Measurements from ENCODE around the gene CAB39L. TPM values are rescaled to one million over a fixed set of nuclear protein-coding genes. Genes with fewer than 3 reads are reported as not detected.

CAB39L gene
- polyA plus RNA-seq, 1 of the 3 experiments (the other 2 are of a cell fraction) = 2.6 TPM

DNA sequence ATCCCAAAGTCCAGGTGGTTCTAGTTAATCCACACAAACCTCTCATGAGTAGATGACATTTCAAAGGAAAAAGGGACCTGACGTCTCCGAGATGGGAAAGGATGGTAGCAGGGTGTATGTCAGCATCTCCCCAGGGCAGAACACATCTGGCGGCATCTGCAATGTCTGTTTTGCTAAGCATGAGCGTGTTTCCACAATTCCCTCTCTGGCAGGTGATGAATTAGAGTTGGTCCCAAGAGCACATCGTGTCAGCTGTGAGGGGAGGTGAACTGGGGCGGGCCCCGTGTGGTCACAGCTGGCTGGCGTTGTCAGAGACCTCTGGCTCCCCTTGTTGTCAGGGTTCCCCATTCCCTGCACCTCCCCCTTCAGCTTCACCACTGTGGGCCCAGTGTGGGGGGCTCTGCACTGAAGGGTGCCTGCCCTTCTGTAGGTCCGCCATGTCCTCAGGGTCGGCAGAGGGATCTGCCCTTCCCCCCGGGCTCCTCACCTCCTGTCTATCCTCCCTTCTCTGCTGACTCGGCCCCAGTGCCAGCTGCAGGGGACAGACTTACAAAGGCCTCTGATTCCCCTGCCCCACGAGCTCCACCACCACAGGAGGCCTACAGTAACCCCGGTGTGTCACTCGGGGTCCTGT lies 138.0 kb downstream of the CAB39L start:
- H3K79me2 ChIP-seq (ENCODE audit: insufficient read depth) = no peaks in the 10 kb centered on the region
- no peak overlapping the region for H3K4me2 ChIP-seq
- no peaks in the 10 kb centered on the region for H3K27me3 ChIP-seq (ENCODE audit: insufficient read depth)
- H3F3A ChIP-seq (replicated peaks; ENCODE audit: insufficient read depth) = no peaks in the 10 kb centered on the region
- no peak overlapping the region for H3K9ac ChIP-seq
- no peaks in the 10 kb centered on the region for H3K9me2 ChIP-seq
- H3K9me3 ChIP-seq = no peaks in the 10 kb centered on the region
- CTCF ChIA-PET = interaction anchor here (1.3 to 7.4 kb wide), 2 partner anchors 131 to 302 kb away, joined by 3 to 73 read pairs; no protein-coding TSS in a partner anchor
- POLR2A ChIA-PET = no interaction called here
- no peaks in the 10 kb centered on the region for H3K36me3 ChIP-seq (replicated peaks in 1 of 2; ENCODE audit: control insufficient read depth in 1 of 2, insufficient read depth in 2 of 2, low read length in 1 of 2)
- DNase-seq = no peak
- H3K27ac ChIP-seq (ENCODE audit: low read depth in 2 of 2, low read length in 1 of 2) = no peak overlapping the region
- peaks cover 0 to 5% of the 10 kb centered on the region in 2 experiments; a peak in 2 of 4 replicates for H3K4me1 ChIP-seq (ENCODE audit: control insufficient read depth in 1 of 2, insufficient read depth in 2 of 2, low read depth in 1 of 2, low read length in 1 of 2)
- TF ChIP-seq REST (IDR thresholded peaks at IDR 0.05; ENCODE audit: low read depth, low read length) (no peak), FOSL2 (IDR thresholded peaks at IDR 0.05; ENCODE audit: borderline replicate concordance, low read depth) (no peak), POLR2AphosphoS5 (IDR thresholded peaks at IDR 0.05; ENCODE audit: low read depth, low read length) (no peak), ELF1 (IDR thresholded peaks at IDR 0.05) (no peak), NFIC (IDR thresholded peaks at IDR 0.05; ENCODE audit: borderline replicate concordance) (no peak)
- no peak overlapping the region for H3K4me3 ChIP-seq (ENCODE audit: low read depth in 2 of 2, low read length in 1 of 2)
- no peak overlapping the region for H2AFZ ChIP-seq (ENCODE audit: low read depth)
- no peaks in the 10 kb centered on the region for H4K20me1 ChIP-seq (ENCODE audit: insufficient read depth)
- WGBS (ENCODE audit: low lambda C conversion rate) = 80% methylated on average over 11 of the region's 15 CpGs

GRCh38 chr13:49304763-49305700 lies 138.8 kb downstream of the CAB39L start:
- no peak for DNase-seq
- Histone ChIP-seq H3K4me3 (ENCODE audit: low read depth in 2 of 2, low read length in 1 of 2) (no peak overlapping the region), H4K20me1 (ENCODE audit: insufficient read depth) (no peaks in the 10 kb centered on the region), H3K9ac (no peak overlapping the region), H3K79me2 (ENCODE audit: insufficient read depth) (no peaks in the 10 kb centered on the region), H3K4me1 (ENCODE audit: control insufficient read depth in 1 of 2, insufficient read depth in 2 of 2, low read depth in 1 of 2, low read length in 1 of 2) (peaks cover 0 to 1% of the 10 kb centered on the region in 2 experiments; a peak in 2 of 4 replicates), H3F3A (replicated peaks; ENCODE audit: insufficient read depth) (no peaks in the 10 kb centered on the region), H3K9me2 (no peaks in the 10 kb centered on the region), H3K27ac (ENCODE audit: low read depth in 2 of 2, low read length in 1 of 2) (no peak overlapping the region), H3K9me3 (no peaks in the 10 kb centered on the region), H3K4me2 (no peak overlapping the region), H2AFZ (ENCODE audit: low read depth) (no peak overlapping the region), H3K27me3 (ENCODE audit: insufficient read depth) (no peaks in the 10 kb centered on the region), H3K36me3 (replicated peaks in 1 of 2; ENCODE audit: control insufficient read depth in 1 of 2, insufficient read depth in 2 of 2, low read length in 1 of 2) (no peaks in the 10 kb centered on the region)
- TF ChIP-seq TCF12 (IDR thresholded peaks at IDR 0.05) = no peak
- no peak for TF ChIP-seq CHD2 (IDR thresholded peaks at IDR 0.05; ENCODE audit: low read length, partially characterized antibody)
- no peak for TF ChIP-seq RXRA (IDR thresholded peaks at IDR 0.05; ENCODE audit: borderline replicate concordance, low read depth)
- no peak for TF ChIP-seq YY1 (IDR thresholded peaks at IDR 0.05; ENCODE audit: low read depth)
- no peak for TF ChIP-seq FOSL2 (IDR thresholded peaks at IDR 0.05; ENCODE audit: borderline replicate concordance, low read depth)
- TF ChIP-seq SMC3 (IDR thresholded peaks at IDR 0.05; ENCODE audit: low read depth, low read length) = no peak
- no peak for TF ChIP-seq MXI1 (IDR thresholded peaks at IDR 0.05; ENCODE audit: low read depth, low read length)
- no peak for TF ChIP-seq NFIC (IDR thresholded peaks at IDR 0.05; ENCODE audit: borderline replicate concordance)
- TF ChIP-seq TEAD4 (IDR thresholded peaks at IDR 0.05; ENCODE audit: borderline replicate concordance, insufficient read depth) = no peak
- no peak for TF ChIP-seq EZH2phosphoT487 (IDR thresholded peaks at IDR 0.05; ENCODE audit: borderline replicate concordance, low read depth)
- POLR2A ChIA-PET = no interaction called here
- 91% methylated on average over 25 of the region's 25 CpGs for WGBS (ENCODE audit: low lambda C conversion rate)
- CTCF ChIA-PET = interaction anchor here (7.4 kb wide), 1 partner anchor 303 kb away, joined by 73 read pairs; no protein-coding TSS in a partner anchor
